ENCODE measurements around the gene TIFAB. TPM values are rescaled to one million over a fixed set of nuclear protein-coding genes. Genes with fewer than 3 reads are reported as not detected.

The TIFAB gene
- total RNA-seq, 4 donors from 2014 or later = under 0.01 TPM; not detected in 3

- TF ChIP-seq CTCF (IDR thresholded peaks at IDR 0.05; ENCODE audit: low read depth) = no peak
These were observed 17.8 kb upstream of the TIFAB start for GRCh38 chr5:135469911-135470310.

- no peak for TF ChIP-seq CTCF (IDR thresholded peaks at IDR 0.05; ENCODE audit: low read depth)
These were observed 16.4 kb upstream of the TIFAB start for GRCh38 chr5:135468541-135468940.

- no peak for TF ChIP-seq CTCF (IDR thresholded peaks at IDR 0.05; ENCODE audit: low read depth)
These were observed 15.8 kb upstream of the TIFAB start for GRCh38 chr5:135467871-135468485.

- TF ChIP-seq CTCF (IDR thresholded peaks at IDR 0.05; ENCODE audit: low read depth) = no peak
These were observed 15.0 kb upstream of the TIFAB start for GRCh38 chr5:135467051-135467625.

- no peak for TF ChIP-seq CTCF (IDR thresholded peaks at IDR 0.05; ENCODE audit: low read depth)
These were observed 14.3 kb upstream of the TIFAB start for GRCh38 chr5:135466178-135467050.

- no peak for TF ChIP-seq CTCF (IDR thresholded peaks at IDR 0.05; ENCODE audit: low read depth)
These were observed 13.4 kb upstream of the TIFAB start for GRCh38 chr5:135465391-135466122.

Measured in subcutaneous adipose tissue (tissue), 4 donors.